HCT116 (cell line): Measurements from ENCODE around the gene PRSS36.

Source experiments
- EZH2phosphoT487 ChIP-seq: fragments of 200-600 bp; IDR thresholded peaks from 2 replicates; pipeline ENCODE4 v1.6.1; 2018; ENCODE audit warnings: antibody characterized with exemption, borderline replicate concordance
- SIN3A ChIP-seq: IDR thresholded peaks from 2 replicates; pipeline ENCODE4 v1.6.1; 2012; ENCODE audit warnings: low read depth
- SP1 ChIP-seq: IDR thresholded peaks from 2 replicates; pipeline ENCODE4 v1.6.1; 2012; ENCODE audit warnings: low read depth
- TF ChIP-seq, protein P1 (sequence below), 3 experiments: fragments of 200-600 bp in 1 of 3; sonication (generic) in 1 of 3; IDR thresholded peaks in 2 of 3; conservative IDR thresholded peaks in 1 of 3; 2 replicates each; pipeline ENCODE4 v1.5.1; 2012 to 2017; ENCODE audit warnings: low read depth in 2 of 3, low read length in 2 of 3, antibody characterized with exemption in 1 of 3, borderline replicate concordance in 1 of 3, control low read depth in 1 of 3, mild to moderate bottlenecking in 1 of 3, mixed read lengths in 1 of 3, mixed run types in 1 of 3, moderate library complexity in 1 of 3; ENCODE audit not compliant: insufficient read depth in 1 of 3

DNA sequence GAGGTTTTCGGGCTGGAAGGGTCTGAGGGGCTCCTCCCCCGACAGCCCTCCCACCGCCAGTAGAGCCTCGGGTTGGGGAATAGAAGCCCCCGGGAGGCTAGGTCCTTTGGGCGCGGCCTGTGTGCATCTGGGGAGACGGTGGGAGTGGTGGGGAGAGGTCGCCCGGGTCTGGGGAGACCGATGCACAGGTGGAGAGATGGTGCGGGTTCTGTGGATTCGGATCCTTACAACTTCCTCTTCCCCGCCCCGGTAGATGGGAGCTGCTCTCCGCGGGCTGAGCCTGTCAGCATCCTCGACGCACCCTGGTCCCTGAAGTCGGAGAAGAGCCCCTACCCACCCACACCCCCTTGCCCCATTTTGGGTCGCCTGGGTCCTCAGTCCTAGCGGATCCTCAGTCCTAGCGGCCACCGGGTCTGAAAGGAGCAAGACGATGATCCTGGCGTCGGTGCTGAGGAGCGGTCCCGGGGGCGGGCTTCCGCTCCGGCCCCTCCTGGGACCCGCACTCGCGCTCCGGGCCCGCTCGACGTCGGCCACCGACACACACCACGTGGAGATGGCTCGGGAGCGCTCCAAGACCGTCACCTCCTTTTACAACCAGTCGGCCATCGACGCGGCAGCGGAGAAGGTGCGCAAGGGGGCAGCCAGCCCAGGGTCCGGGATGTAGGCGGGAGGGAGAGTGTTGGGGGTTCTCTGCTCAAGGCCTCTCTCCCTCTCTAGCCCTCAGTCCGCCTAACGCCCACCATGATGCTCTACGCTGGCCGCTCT is 40.9 kb downstream of the PRSS36 start:
- no peak for TF ChIP-seq SP1
- no peak for TF ChIP-seq SIN3A
- no peak for TF ChIP-seq EZH2phosphoT487
- TF ChIP-seq, protein P1, sequence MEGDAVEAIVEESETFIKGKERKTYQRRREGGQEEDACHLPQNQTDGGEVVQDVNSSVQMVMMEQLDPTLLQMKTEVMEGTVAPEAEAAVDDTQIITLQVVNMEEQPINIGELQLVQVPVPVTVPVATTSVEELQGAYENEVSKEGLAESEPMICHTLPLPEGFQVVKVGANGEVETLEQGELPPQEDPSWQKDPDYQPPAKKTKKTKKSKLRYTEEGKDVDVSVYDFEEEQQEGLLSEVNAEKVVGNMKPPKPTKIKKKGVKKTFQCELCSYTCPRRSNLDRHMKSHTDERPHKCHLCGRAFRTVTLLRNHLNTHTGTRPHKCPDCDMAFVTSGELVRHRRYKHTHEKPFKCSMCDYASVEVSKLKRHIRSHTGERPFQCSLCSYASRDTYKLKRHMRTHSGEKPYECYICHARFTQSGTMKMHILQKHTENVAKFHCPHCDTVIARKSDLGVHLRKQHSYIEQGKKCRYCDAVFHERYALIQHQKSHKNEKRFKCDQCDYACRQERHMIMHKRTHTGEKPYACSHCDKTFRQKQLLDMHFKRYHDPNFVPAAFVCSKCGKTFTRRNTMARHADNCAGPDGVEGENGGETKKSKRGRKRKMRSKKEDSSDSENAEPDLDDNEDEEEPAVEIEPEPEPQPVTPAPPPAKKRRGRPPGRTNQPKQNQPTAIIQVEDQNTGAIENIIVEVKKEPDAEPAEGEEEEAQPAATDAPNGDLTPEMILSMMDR (IDR thresholded peaks at IDR 0.05 in 2 of 3, conservative IDR thresholded peaks at IDR 0.05 in 1 of 3; ENCODE audit: borderline replicate concordance in 1 of 3, insufficient read depth in 1 of 3, low read depth in 2 of 3, low read length in 2 of 3), result no peak
